ENCODE data around the gene PRMT7. TPM values are rescaled to one million over a fixed set of nuclear protein-coding genes. Genes with fewer than 3 reads are reported as not detected.

Gene PRMT7
- polyA plus RNA-seq, 1 donor from 2014 or later = 203 TPM

GRCh38 chr16:68364561-68364998, 53.8 kb downstream of the PRMT7 start:
- H3K27me3 ChIP-seq (ENCODE audit: insufficient read depth, low read depth, low read length) = no peaks in the 10 kb centered on the region
- H3K36me3 ChIP-seq (ENCODE audit: insufficient read depth, low read length) = no peaks in the 10 kb centered on the region
- H3K9ac ChIP-seq (ENCODE audit: low read length) = no peak overlapping the region
- H3K27ac ChIP-seq (ENCODE audit: low read length) = no peak overlapping the region
- no peaks in the 10 kb centered on the region for H3K79me2 ChIP-seq (replicated peaks; ENCODE audit: insufficient read depth, low read length)
- no peaks in the 10 kb centered on the region for H3K9me3 ChIP-seq (ENCODE audit: low read length)
- no peak overlapping the region for H3K4me2 ChIP-seq (ENCODE audit: low read length)
- H4K20me1 ChIP-seq (ENCODE audit: insufficient read depth) = no peaks in the 10 kb centered on the region
- no peaks in the 10 kb centered on the region for H3K9me2 ChIP-seq (ENCODE audit: insufficient read depth, low read length)
- no peak overlapping the region for H3K4me3 ChIP-seq (ENCODE audit: low read length)
- TF ChIP-seq, protein P1, sequence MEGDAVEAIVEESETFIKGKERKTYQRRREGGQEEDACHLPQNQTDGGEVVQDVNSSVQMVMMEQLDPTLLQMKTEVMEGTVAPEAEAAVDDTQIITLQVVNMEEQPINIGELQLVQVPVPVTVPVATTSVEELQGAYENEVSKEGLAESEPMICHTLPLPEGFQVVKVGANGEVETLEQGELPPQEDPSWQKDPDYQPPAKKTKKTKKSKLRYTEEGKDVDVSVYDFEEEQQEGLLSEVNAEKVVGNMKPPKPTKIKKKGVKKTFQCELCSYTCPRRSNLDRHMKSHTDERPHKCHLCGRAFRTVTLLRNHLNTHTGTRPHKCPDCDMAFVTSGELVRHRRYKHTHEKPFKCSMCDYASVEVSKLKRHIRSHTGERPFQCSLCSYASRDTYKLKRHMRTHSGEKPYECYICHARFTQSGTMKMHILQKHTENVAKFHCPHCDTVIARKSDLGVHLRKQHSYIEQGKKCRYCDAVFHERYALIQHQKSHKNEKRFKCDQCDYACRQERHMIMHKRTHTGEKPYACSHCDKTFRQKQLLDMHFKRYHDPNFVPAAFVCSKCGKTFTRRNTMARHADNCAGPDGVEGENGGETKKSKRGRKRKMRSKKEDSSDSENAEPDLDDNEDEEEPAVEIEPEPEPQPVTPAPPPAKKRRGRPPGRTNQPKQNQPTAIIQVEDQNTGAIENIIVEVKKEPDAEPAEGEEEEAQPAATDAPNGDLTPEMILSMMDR (IDR thresholded peaks at IDR 0.05; ENCODE audit: poor library complexity, severe bottlenecking) = no peak
- TF ChIP-seq RAD21 (conservative IDR thresholded peaks at IDR 0.05) (no peak), POLR2AphosphoS5 (IDR thresholded peaks at IDR 0.05) (no peak), EP300 (conservative IDR thresholded peaks at IDR 0.05; ENCODE audit: poor library complexity, severe bottlenecking) (no peak), MXI1 (conservative IDR thresholded peaks at IDR 0.05; ENCODE audit: poor library complexity, severe bottlenecking) (no peak), TAF1 (IDR thresholded peaks at IDR 0.05; ENCODE audit: low read depth) (no peak), SMC3 (conservative IDR thresholded peaks at IDR 0.05; ENCODE audit: poor library complexity) (no peak), EZH2 (IDR thresholded peaks at IDR 0.05; ENCODE audit: borderline replicate concordance, insufficient read depth, low read length, poor library complexity, severe bottlenecking) (no peak)
- TF ChIP-seq, protein P2, sequence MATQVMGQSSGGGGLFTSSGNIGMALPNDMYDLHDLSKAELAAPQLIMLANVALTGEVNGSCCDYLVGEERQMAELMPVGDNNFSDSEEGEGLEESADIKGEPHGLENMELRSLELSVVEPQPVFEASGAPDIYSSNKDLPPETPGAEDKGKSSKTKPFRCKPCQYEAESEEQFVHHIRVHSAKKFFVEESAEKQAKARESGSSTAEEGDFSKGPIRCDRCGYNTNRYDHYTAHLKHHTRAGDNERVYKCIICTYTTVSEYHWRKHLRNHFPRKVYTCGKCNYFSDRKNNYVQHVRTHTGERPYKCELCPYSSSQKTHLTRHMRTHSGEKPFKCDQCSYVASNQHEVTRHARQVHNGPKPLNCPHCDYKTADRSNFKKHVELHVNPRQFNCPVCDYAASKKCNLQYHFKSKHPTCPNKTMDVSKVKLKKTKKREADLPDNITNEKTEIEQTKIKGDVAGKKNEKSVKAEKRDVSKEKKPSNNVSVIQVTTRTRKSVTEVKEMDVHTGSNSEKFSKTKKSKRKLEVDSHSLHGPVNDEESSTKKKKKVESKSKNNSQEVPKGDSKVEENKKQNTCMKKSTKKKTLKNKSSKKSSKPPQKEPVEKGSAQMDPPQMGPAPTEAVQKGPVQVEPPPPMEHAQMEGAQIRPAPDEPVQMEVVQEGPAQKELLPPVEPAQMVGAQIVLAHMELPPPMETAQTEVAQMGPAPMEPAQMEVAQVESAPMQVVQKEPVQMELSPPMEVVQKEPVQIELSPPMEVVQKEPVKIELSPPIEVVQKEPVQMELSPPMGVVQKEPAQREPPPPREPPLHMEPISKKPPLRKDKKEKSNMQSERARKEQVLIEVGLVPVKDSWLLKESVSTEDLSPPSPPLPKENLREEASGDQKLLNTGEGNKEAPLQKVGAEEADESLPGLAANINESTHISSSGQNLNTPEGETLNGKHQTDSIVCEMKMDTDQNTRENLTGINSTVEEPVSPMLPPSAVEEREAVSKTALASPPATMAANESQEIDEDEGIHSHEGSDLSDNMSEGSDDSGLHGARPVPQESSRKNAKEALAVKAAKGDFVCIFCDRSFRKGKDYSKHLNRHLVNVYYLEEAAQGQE (IDR thresholded peaks at IDR 0.05; ENCODE audit: borderline replicate concordance) = no peak
- no peaks in the 10 kb centered on the region for H3F3A ChIP-seq (ENCODE audit: insufficient read depth, low read length, poor library complexity, severe bottlenecking)
- H2AFZ ChIP-seq (ENCODE audit: low read depth, low read length) = no peak overlapping the region

GRCh38 chr16:68365167-68365817, 54.5 kb downstream of the PRMT7 start:
- Histone ChIP-seq H3K9ac (ENCODE audit: low read length) (no peak overlapping the region), H3K27me3 (ENCODE audit: insufficient read depth, low read depth, low read length) (no peaks in the 10 kb centered on the region), H3K9me2 (ENCODE audit: insufficient read depth, low read length) (no peaks in the 10 kb centered on the region), H3K27ac (ENCODE audit: low read length) (no peak overlapping the region), H3K36me3 (ENCODE audit: insufficient read depth, low read length) (no peaks in the 10 kb centered on the region), H3K9me3 (ENCODE audit: low read length) (no peaks in the 10 kb centered on the region), H4K20me1 (ENCODE audit: insufficient read depth) (no peaks in the 10 kb centered on the region), H3K4me2 (ENCODE audit: low read length) (no peak overlapping the region), H3K4me3 (ENCODE audit: low read length) (no peak overlapping the region), H3K79me2 (replicated peaks; ENCODE audit: insufficient read depth, low read length) (no peaks in the 10 kb centered on the region), H2AFZ (ENCODE audit: low read depth, low read length) (no peak overlapping the region), H3F3A (ENCODE audit: insufficient read depth, low read length, poor library complexity, severe bottlenecking) (no peaks in the 10 kb centered on the region)
- no peak for TF ChIP-seq MXI1 (conservative IDR thresholded peaks at IDR 0.05; ENCODE audit: poor library complexity, severe bottlenecking)
- TF ChIP-seq EP300 (conservative IDR thresholded peaks at IDR 0.05; ENCODE audit: poor library complexity, severe bottlenecking) = no peak
- no peak for TF ChIP-seq RAD21 (conservative IDR thresholded peaks at IDR 0.05)
- TF ChIP-seq, protein P1 (IDR thresholded peaks at IDR 0.05; ENCODE audit: poor library complexity, severe bottlenecking) = no peak
- TF ChIP-seq, protein P2 (IDR thresholded peaks at IDR 0.05; ENCODE audit: borderline replicate concordance) = no peak
- TF ChIP-seq TAF1 (IDR thresholded peaks at IDR 0.05; ENCODE audit: low read depth) = no peak
- no peak for TF ChIP-seq POLR2AphosphoS5 (IDR thresholded peaks at IDR 0.05)
- no peak for TF ChIP-seq EZH2 (IDR thresholded peaks at IDR 0.05; ENCODE audit: borderline replicate concordance, insufficient read depth, low read length, poor library complexity, severe bottlenecking)
- no peak for TF ChIP-seq SMC3 (conservative IDR thresholded peaks at IDR 0.05; ENCODE audit: poor library complexity)
